HG03439 (cell line): Measurements from ENCODE around the gene IFI44L.
A peak's percentile ranks its signal among the peaks of the same experiment; 100 is the strongest.

Experiments used
- ATAC-seq: cut with Tn5 transposase; IDR thresholded peaks from one replicate; pipeline ENCODE4 v1.9.1; 2021; ENCODE audit warnings: mild to moderate bottlenecking, moderate library complexity; ENCODE audit not compliant: unreplicated experiment

Gene IFI44L

GRCh38 chr1:78619803-78620579, at the start of gene IFI44L:
Gene IFI44L (plus strand): TSS chr1:78620448. CDS start chr1:78627916, 7,468 bp downstream.
- ATAC-seq, result peak; percentile 35

- no peak for ATAC-seq
These were observed 49.7 kb upstream of the IFI44L start for GRCh38 chr1:78570539-78570938.

- no peak for ATAC-seq
These were observed 42.8 kb upstream of the IFI44L start for GRCh38 chr1:78577257-78578100.

GRCh38 chr1:78586572-78586971, 33.7 kb upstream of the IFI44L start:
- ATAC-seq, result no peak

- ATAC-seq, result no peak
These were observed 33.0 kb upstream of the IFI44L start for GRCh38 chr1:78587211-78587610.

GRCh38 chr1:78591971-78592370, 28.3 kb upstream of the IFI44L start:
- no peak for ATAC-seq

- ATAC-seq, result no peak
These were observed 21.0 kb upstream of the IFI44L start for GRCh38 chr1:78599294-78599693.

- ATAC-seq, result no peak
These were observed 19.2 kb upstream of the IFI44L start for GRCh38 chr1:78601068-78601467.

GRCh38 chr1:78603206-78603605, 17.0 kb upstream of the IFI44L start:
- ATAC-seq, result no peak

GRCh38 chr1:78604643-78605042, 15.6 kb upstream of the IFI44L start:
- no peak for ATAC-seq

GRCh38 chr1:78606274-78606673, 14.0 kb upstream of the IFI44L start:
- no peak for ATAC-seq

- no peak for ATAC-seq
These were observed 12.8 kb upstream of the IFI44L start for GRCh38 chr1:78607334-78607927.

GRCh38 chr1:78607944-78608343, 12.3 kb upstream of the IFI44L start:
- ATAC-seq, result no peak

GRCh38 chr1:78617615-78618026, 2.6 kb upstream of the IFI44L start:
- peak; percentile 73 for ATAC-seq

- ATAC-seq, result no peak
These were observed 1.2 kb upstream of the IFI44L start for GRCh38 chr1:78619032-78619431.

GRCh38 chr1:78619446-78619802, 824 bp upstream of the IFI44L start:
- no peak for ATAC-seq

- ATAC-seq, result no peak
These were observed 418 bp downstream of the IFI44L start for GRCh38 chr1:78620666-78621065.

GRCh38 chr1:78622548-78622947, 2.3 kb downstream of the IFI44L start:
- no peak for ATAC-seq

- ATAC-seq, result no peak
These were observed 3.8 kb downstream of the IFI44L start for GRCh38 chr1:78624035-78624434.

- no peak for ATAC-seq
These were observed 7.1 kb downstream of the IFI44L start for GRCh38 chr1:78627321-78627720.

GRCh38 chr1:78630600-78630999, 10.4 kb downstream of the IFI44L start:
- ATAC-seq, result no peak

- no peak for ATAC-seq
These were observed 13.0 kb downstream of the IFI44L start for GRCh38 chr1:78633209-78633608.
